ENCODE measurements around the gene NCOA3. TPM values are rescaled to one million over a fixed set of nuclear protein-coding genes. Genes with fewer than 3 reads are reported as not detected.
"Not testable (repeated sequence)": the region's sequence is repeated elsewhere in the genome, so short reads cannot be mapped to it uniquely, and the experiment has no call there.

The NCOA3 gene
- total and polyA plus RNA-seq, 2 donors (not counting 1 experiment from before 2014, with no cell fraction given) = 22.3 to 23.1 TPM

- DNase-seq (ENCODE audit: low read depth in 2 of 2) = no peak
- no peak overlapping the region for H3K9ac ChIP-seq (ENCODE audit: insufficient read depth, low read length)
- H3K4me3 ChIP-seq (replicated peaks in 1 of 4; ENCODE audit: control extremely low read depth in 1 of 4, insufficient read depth in 1 of 4, low read depth in 3 of 4, low read length in 4 of 4) = no peak overlapping the region
- no peak overlapping the region for H2AFZ ChIP-seq (ENCODE audit: low read length)
- H3K27me3 ChIP-seq (ENCODE audit: control insufficient read depth, insufficient read depth, low read length) = no peaks in the 10 kb centered on the region
- H3K36me3 ChIP-seq (ENCODE audit: control insufficient read depth, insufficient read depth, low read length) = no peaks in the 10 kb centered on the region
- H3K27ac ChIP-seq (ENCODE audit: insufficient read depth, low read length) = no peak overlapping the region
- H3K79me2 ChIP-seq (ENCODE audit: control insufficient read depth, insufficient read depth, low read length) = peaks cover 4% of the 10 kb centered on the region
- H3K9me3 ChIP-seq (ENCODE audit: control insufficient read depth, insufficient read depth, low read depth, low read length) = no peaks in the 10 kb centered on the region
- H3K4me2 ChIP-seq (ENCODE audit: extremely low read depth, insufficient read depth, low read length) = no peak overlapping the region
- no peaks in the 10 kb centered on the region for H4K20me1 ChIP-seq (ENCODE audit: control insufficient read depth, extremely low read depth, insufficient read depth, low read length)
- no peaks in the 10 kb centered on the region for H3K4me1 ChIP-seq (ENCODE audit: control insufficient read depth, extremely low read depth, insufficient read depth, low read length)
- TF ChIP-seq CTCF (conservative IDR thresholded peaks at IDR 0.05 in 1 of 2, IDR thresholded peaks at IDR 0.05 in 1 of 2; ENCODE audit: low read depth in 1 of 2, low read length in 2 of 2) (no peak), EZH2 (IDR thresholded peaks at IDR 0.05; ENCODE audit: low read length, missing control alignments) (no peak)
These were observed 50.2 kb downstream of the NCOA3 start for GRCh38 chr20:47551841-47552240.

- Histone ChIP-seq H3K4me2 (ENCODE audit: extremely low read depth, insufficient read depth, low read length) (no peak overlapping the region), H3K9ac (ENCODE audit: insufficient read depth, low read length) (no peak overlapping the region), H4K20me1 (ENCODE audit: control insufficient read depth, extremely low read depth, insufficient read depth, low read length) (no peaks in the 10 kb centered on the region), H2AFZ (ENCODE audit: low read length) (no peak overlapping the region), H3K79me2 (ENCODE audit: control insufficient read depth, insufficient read depth, low read length) (peaks cover 3% of the 10 kb centered on the region), H3K27ac (ENCODE audit: insufficient read depth, low read length) (no peak overlapping the region), H3K36me3 (ENCODE audit: control insufficient read depth, insufficient read depth, low read length) (no peaks in the 10 kb centered on the region), H3K4me3 (replicated peaks in 1 of 4; ENCODE audit: control extremely low read depth in 1 of 4, insufficient read depth in 1 of 4, low read depth in 3 of 4, low read length in 4 of 4) (no peak overlapping the region), H3K27me3 (ENCODE audit: control insufficient read depth, insufficient read depth, low read length) (no peaks in the 10 kb centered on the region), H3K4me1 (ENCODE audit: control insufficient read depth, extremely low read depth, insufficient read depth, low read length) (no peaks in the 10 kb centered on the region), H3K9me3 (ENCODE audit: control insufficient read depth, insufficient read depth, low read depth, low read length) (no peaks in the 10 kb centered on the region)
- TF ChIP-seq CTCF (conservative IDR thresholded peaks at IDR 0.05 in 1 of 2, IDR thresholded peaks at IDR 0.05 in 1 of 2; ENCODE audit: low read depth in 1 of 2, low read length in 2 of 2) (no peak), EZH2 (IDR thresholded peaks at IDR 0.05; ENCODE audit: low read length, missing control alignments) (no peak)
- DNase-seq (ENCODE audit: low read depth in 2 of 2) = no peak
These were observed 51.3 kb downstream of the NCOA3 start for GRCh38 chr20:47552996-47553395.

GRCh38 chr20:47553594-47554235 is 52.0 kb downstream of the NCOA3 start:
- H3K4me2 ChIP-seq (ENCODE audit: extremely low read depth, insufficient read depth, low read length); H3K27me3 ChIP-seq (ENCODE audit: control insufficient read depth, insufficient read depth, low read length); H3K9ac ChIP-seq (ENCODE audit: insufficient read depth, low read length); H2AFZ ChIP-seq (ENCODE audit: low read length); DNase-seq (ENCODE audit: low read depth in 2 of 2); H3K9me3 ChIP-seq (ENCODE audit: control insufficient read depth, insufficient read depth, low read depth, low read length); H4K20me1 ChIP-seq (ENCODE audit: control insufficient read depth, extremely low read depth, insufficient read depth, low read length); H3K79me2 ChIP-seq (ENCODE audit: control insufficient read depth, insufficient read depth, low read length); H3K27ac ChIP-seq (ENCODE audit: insufficient read depth, low read length); H3K4me3 ChIP-seq (replicated peaks in 1 of 4; ENCODE audit: control extremely low read depth in 1 of 4, insufficient read depth in 1 of 4, low read depth in 3 of 4, low read length in 4 of 4); H3K36me3 ChIP-seq (ENCODE audit: control insufficient read depth, insufficient read depth, low read length); H3K4me1 ChIP-seq (ENCODE audit: control insufficient read depth, extremely low read depth, insufficient read depth, low read length): not testable (repeated sequence)

GRCh38 chr20:47554283-47554682 is 52.6 kb downstream of the NCOA3 start:
- H4K20me1 ChIP-seq (ENCODE audit: control insufficient read depth, extremely low read depth, insufficient read depth, low read length); H3K9ac ChIP-seq (ENCODE audit: insufficient read depth, low read length); H2AFZ ChIP-seq (ENCODE audit: low read length); H3K36me3 ChIP-seq (ENCODE audit: control insufficient read depth, insufficient read depth, low read length); H3K27ac ChIP-seq (ENCODE audit: insufficient read depth, low read length); H3K79me2 ChIP-seq (ENCODE audit: control insufficient read depth, insufficient read depth, low read length); H3K4me2 ChIP-seq (ENCODE audit: extremely low read depth, insufficient read depth, low read length); DNase-seq (ENCODE audit: low read depth in 2 of 2); H3K9me3 ChIP-seq (ENCODE audit: control insufficient read depth, insufficient read depth, low read depth, low read length); H3K4me1 ChIP-seq (ENCODE audit: control insufficient read depth, extremely low read depth, insufficient read depth, low read length); H3K4me3 ChIP-seq (replicated peaks in 1 of 4; ENCODE audit: control extremely low read depth in 1 of 4, insufficient read depth in 1 of 4, low read depth in 3 of 4, low read length in 4 of 4); H3K27me3 ChIP-seq (ENCODE audit: control insufficient read depth, insufficient read depth, low read length): not testable (repeated sequence)
